RKO (cell line): ENCODE data around the gene SREBF1.
A peak's percentile ranks its signal among the peaks of the same experiment; 100 is the strongest.

Experiments
- DNase-seq: peaks from one replicate; pipeline ENCODE4 v3.0.0-alpha.2; 2016; ENCODE audit warnings: low spot score

Gene SREBF1

DNA sequence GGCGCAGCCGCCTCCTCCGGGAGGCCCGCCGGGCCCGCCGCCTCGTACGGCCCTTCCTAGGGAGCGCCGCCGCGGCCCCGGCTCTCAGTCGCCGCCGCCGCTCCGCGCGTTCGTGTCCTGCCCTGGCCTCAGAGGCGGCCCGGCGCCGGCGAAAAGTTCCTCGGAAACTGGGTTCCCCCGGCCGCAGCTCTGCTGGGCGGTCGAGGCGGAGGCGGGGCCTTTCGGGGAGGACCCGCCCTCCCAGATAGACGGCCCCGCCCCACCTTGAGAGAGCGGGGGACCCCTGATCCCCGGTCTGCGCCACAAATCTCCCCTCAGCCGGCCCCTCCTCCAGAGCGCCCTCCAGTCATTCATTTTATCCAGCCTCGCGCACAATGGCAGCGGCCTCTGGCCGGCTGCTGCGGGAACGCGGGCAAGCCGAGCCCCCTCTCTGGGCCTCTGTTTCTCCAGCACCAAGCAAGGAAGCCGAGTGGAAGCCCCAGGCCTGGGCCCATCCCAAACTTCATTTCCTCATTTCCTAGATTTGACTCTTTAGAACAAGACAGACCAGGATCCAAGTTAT is at the start of gene SREBF1:
TSS of gene SREBF1 (minus strand) at position 169 of the 562 bp plus-strand sequence. CDS start 169 bp downstream, outside the sequence.
- DNase-seq = peak; percentile 82

DNA sequence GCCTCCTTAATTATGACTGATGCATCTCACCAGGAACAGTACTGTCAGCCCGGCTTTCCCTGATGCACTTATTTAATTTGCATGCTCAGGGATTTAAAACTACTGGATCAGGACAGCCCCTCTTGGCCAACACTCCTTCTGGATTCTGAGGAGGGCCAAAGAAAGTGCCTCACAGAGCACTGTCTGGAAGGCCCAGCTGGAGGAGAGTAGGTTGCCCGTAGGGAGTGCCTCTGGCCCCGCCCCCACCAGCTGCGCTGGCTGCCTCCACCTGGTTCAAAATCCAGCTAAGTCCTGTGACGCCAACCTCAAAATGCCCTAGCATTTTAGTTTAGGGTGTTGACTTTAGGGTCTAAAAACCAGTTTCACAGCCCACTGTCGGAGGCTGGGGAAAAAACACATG is 49.4 kb upstream of the SREBF1 start:
- no peak for DNase-seq

DNA sequence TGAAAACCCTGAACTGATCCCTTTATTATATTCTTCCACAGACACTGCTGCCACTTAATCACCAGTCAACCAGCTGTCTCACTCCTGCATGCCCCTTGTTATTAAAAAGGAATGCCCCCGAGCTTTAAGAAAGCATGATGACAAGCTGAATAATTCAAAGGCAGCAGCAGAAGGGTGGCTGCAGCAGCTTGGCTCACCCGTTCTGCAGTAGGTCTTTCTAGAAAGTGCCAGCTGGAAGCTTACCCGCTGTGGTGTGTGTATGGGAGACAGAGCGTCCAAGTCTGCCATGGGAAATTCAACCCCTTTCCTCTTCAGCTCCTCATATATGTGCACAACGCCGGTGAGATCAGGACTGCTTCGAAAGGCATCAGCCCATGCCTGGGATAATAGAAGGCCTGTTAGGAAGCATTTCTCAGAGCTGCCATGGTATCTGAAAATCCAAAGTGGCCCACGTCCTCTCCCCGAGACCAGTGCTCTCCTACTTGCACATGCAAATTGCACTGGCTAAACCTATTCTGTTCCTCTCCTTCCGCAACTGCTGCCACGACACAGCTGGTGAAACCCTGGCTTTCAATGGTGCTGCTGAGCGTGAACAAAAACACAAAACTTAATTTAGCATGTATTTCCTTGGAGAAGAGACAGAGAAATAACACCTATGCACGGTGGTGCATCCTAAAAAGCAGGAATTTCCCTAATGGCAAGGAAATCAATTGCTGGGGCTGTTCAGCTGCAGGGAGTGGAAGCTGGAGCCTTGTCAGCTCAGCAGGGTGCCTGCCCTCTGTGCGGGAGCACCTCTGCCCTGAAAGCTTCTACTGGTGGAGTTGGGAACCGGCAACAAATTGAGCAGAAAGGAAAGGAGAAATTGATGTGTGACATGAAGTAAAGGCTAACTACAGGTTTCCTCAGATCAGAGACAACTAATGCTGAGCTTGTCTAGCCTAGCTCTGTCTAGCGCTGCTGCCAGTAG is 47.9 kb upstream of the SREBF1 start:
- no peak for DNase-seq

DNA sequence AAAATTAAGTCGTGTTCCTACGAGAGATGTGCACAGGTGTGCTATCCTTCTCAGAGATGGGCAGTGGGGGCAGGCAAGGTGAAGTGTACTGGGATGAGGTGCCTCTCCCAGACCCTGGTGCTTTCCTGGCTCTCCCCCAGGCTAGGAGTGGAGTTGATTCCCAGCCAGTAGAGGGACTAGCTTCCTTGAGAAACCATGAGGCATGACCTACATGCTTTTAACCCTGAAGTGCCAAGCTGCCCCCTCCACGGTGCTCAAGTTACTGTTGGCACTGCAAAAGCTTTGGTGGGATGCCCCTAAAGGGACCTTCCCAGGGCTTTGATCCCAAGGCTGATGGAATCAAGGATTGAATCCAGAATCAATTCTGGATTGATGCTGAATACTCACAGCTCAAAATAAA is 47.0 kb upstream of the SREBF1 start:
- DNase-seq = no peak

DNA sequence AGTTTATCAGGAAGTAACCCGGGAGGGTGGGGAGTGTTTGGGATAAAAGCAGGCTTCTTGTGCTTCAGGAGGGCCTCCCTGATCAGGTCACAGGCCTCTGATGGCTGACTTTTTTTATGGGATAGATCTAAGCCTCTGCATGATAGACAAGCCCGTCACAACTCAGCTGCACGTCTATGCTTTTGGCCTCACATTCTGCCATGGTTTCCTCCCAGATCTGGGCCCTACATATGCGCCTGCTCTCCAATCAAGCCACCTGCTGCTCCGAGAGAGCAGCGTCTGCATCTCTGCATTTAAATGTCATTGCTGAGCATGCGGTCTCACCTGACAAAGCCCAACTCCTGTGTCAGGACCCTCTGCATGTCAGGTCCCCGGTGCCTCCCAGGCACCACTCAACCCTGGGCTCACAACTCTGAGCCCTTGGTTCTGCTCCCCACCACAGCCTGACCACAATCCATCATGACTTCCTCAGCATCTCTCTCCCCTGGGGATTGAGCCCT is 45.3 kb upstream of the SREBF1 start:
- no peak for DNase-seq

DNA sequence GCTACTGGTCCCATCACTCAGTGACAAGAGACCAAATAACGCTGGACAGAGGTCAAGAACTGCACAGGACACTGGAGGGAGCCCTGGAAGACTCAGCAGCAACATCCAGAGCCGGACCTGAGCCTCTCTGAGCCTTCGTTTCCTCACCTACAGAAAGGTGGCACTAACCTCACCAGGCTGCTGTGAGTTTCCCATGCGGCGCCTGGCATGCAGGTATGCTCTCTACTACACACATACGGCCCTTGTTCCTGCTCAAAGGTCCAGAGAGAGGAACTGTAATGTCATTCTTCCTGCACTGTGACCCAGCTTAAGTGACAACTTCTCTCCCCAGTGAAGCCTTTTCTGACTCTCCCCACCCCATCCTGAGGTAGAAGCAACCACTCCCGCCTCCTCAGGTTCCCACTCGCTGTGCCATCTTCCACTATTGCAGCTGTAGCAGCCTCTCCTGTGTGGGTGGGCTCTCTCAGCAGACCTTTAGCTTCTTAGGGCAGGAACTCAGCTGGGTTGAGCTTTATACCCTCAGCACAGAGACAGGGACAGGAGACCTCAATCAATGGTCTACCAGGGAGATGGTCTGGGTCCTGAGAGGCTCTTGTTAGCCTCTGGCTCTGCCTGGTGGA is 43.9 kb upstream of the SREBF1 start:
- DNase-seq = no peak

DNA sequence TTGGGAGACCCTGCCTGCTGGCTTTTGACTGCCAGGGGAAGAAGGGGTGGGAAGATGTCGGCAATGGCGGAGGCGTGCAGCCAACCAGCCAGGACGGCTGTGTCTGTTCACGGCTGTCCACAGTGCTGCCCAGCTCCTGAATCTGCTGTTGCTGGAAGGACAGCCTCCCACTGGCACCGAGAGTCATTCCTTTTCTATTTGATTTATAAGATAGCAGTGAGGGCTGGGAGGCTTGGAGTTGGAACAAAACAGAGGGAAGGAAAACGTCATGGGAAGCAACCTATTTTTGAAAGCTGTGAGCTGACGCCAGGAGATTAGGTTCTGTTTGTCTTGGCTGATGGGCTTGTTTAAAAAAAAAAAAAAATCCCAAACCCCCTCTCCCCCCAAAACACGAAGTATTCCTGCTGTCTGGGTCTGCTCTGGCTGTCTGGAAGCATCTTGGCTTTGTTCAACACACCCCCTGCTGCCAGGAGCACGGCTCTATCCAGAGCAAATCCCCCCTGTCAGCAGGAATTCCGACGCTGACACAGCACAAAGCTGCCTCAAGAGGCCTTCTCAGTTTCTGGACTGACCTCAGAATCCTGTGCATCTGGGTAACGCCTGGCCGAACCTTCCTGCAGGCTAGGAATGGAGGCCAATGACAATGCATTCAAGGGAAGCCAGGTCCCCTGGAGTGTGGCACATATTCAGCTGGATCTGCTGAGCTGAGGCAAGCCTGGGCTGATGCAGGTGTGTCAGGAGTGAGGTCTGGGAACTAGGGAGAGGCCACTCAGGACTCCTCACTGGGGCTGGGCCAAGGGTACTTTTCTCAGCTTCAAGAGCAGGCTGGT is 41.0 kb upstream of the SREBF1 start:
- DNase-seq = no peak

DNA sequence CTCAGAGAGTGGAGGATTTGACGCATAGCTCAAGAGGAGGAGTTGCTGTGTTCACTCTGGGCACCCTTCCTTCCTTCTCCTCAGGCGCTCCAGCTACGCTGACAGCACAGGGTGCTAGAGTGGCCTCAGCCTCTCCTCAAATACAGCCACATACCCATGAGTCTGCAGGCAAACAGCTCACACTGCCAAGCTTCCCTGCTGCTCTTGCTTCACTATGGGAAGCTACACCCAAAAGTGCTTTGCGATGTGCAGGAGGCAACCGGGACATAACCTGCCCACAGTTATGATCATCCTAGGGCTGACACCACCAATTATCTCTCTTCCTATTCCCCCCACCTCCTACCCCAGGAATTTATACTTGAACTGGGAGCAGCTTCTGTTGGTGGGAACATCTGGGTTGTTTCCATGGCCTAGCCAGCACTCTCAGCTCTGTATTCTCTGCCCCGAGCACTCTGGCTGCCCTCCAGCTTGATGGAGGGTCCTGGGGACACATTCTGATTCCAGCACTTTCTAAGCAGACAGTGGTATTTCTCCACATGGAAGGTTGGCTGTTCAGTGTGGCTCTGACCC is 40.3 kb upstream of the SREBF1 start:
- no peak for DNase-seq

DNA sequence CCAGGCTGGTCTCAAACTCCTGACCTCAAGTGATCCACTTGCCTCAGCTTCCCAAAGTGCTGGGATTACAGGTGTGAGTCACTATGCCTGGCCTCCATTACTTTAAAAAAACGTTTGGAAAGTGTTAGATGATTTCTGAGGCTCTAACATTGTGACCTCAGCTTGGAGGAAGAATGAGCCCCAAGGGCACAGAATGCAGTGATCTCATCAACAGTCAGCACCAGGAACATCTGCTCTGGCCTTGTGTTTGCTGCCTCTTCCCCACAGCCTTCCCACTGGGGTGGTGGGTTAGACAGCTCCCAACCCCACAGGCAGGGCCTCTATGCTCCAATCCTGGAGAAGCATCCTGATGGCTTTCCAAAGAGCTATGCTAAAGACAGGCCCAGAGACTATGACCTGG is 37.7 kb upstream of the SREBF1 start:
- DNase-seq = peak; percentile 66

DNA sequence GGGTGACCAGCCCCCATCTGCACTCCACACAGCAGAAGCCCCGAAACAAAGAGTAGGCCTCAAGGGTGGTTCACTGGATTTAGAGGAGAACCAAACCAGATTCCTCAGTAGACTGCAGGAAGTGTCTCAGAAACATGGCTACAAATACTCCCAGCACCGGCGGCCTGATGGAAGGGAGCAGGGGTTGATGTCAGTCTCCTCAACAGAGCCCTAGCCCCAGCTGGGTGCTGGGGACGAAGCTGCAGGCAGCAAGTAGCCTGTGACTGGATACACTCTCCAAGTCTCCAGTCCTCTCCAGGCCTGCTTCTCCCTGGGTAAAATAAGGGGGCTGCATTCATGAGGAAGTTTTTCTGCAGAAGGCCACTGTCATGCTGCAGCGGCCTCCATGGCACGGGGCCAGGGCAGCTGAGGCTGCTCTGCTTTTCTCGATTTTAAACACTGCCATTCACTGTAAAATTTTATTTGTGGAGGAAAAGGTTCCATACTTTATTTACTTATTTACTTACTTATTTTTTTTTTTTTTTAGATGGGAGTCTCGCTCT is 36.7 kb upstream of the SREBF1 start:
- no peak for DNase-seq

DNA sequence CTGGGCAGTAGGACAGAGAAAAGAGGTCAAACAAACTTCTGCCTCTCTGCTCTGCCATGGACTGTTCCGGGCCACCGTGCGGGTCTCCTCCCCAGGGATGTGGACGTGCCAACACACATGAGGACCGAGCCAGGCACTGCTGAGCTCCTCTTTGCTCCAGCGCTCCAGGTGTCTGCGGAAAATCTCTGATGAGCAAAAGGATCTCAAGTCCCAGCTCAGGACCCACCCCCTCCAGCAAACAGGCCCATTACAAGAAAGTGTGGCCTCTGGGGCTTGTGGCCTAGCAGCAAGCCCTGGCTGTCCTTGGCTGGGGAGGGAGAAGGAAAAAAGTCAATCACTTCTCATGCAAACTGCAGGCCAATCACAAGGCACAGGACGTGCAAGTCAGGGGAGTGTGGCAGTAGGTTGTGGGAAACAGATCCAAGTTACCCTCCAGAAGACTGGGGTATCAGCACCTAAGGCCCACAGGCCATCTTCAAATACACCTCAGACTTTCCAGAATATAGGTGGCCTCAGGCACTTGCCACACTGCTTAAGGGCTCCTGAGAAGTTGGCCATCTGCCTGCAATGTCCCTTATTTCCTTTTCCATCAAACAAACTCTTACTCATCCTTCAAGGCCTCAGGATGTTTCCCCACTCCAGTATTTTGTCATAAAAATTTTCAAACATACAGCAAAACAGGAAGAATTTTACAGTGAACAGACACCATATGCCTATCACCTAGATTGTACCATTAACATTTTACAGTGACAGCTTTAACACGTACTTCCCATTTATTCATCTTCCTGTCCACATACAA is 36.0 kb upstream of the SREBF1 start:
- DNase-seq = no peak

DNA sequence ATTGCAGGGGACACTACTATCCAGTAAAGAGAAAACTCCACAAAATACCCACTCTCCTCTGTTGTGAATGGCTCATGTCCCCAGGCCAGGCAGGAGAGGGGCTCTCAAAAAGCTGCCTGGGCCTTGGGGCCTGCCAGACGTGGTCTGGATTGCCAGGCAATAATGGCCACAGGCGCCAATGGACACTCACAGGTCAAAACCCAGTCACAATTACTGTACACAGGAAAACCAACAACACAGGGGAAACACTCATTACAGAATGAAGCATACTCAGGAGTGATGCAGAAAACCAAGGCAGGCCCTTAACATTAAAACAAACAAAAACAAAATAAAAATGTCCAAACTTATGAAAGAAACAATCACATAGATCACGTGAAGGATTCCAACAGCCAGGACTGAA is 35.1 kb upstream of the SREBF1 start:
- no peak for DNase-seq

DNA sequence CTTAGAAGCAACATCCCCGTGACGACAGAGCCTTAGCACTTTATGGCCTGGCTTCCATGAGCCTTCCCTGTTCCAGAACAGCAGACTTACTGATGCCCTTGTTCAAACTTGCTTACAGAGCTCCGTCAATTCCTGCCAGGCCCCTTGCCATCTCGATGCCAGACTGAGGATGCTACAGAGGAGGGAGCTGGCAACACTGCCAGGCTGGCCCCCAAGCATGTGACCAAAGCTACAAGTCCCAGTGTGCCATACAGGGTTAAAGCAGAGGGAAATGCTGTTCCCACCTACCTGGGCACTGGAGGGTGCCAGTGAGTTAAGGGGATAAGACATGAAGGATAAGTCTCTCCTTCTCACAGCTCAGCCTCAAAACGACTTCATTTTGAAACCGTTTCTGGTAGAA is 33.5 kb upstream of the SREBF1 start:
- no peak for DNase-seq

DNA sequence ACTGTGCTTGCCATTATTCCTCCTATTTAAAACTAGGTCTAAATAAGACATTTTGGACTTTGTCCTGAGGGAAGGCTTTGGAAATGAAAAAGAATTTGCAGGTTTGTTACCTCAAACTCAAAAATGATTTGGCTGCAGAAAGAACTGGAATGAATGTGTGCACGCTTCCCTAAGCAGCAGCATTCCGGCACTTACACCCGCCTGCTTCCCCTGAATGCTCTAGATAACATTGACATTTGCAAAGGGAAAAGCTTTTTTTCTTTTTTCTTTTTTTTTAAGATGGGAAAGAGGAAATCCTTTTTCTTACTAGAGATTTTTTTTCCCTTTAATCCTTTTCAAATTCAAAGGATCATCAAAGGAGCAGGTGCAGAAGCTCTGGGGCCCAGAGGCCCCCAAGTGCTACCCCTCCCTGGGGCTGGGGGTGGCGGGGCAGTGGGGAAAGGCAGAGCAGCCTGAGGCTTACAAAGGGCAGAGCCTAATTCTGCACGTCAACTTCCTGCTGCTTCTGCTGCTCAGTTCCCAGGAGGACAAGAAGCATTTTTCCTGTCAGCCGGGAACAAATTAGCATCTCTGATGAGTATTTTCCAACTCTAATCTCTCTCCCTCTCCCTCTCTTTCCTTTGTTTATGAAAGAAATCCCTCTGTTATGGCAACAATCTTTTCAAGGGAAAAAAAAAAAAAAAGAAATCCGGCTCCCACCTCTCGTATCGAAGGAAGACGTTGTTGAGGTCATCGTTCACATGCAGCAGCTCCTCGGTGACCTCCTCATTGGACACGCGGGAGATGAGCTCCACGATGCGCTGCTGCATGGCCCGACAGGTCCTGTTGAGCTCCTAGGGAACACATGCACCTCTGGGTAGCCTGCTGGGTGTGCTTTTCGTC is 32.1 kb upstream of the SREBF1 start:
- no peak for DNase-seq

DNA sequence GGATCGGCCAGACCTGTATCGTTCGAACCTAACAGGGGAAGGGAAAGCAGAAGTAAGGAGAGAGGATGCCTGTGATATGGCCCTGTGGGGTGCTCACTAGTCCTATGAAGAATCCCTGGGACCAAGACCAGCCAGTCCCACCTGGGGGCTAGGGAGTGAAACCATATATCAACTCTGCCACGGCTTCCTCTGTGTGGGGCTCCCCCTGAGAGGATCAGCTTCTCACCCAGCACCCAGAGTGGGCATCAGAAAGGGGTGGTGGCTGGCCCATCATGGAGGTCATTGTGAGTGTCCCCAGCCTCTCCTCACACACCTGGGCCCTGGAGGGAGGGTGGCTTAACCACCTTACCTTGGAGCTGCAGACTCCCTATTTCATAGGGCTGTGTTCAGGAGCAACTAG is 30.1 kb upstream of the SREBF1 start:
- DNase-seq = no peak

DNA sequence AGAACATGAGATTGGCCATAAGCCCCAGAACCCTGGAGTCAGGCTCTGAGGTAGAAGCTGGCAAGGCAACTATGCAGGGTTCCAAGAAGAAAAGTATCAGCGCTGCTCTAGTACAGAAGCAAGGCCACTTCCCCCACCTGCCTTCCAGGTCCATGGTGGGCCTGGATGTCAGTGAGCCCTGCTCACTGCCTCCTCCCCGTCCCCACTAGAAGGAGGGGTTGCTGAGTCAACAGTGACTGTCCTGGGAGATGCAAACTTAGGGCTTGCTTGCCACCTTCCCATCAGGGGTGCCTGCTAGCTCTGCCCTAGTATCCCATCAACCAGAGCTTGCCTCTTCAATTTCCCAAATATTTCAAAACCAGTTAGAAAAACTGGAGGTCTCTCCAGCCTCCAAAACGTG is 29.6 kb upstream of the SREBF1 start:
- DNase-seq = no peak

DNA sequence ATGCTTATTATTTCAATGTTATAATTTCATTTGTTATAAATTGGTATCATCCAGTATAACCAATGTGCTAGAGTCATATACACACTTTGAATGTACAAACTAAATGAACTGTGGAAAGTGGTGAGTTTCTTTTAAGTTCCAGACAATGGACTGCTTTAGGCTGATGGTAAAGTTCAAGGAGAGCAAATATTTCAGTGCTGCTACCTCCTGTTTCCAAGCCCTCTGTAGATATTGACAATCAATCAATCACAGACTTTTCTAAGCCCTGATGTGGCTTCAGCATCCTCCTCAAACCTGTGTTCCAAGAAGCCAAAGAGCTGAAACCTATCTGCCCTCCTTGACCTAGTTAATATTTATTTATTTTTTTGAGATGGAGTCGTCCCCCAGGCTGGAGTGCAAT is 28.2 kb upstream of the SREBF1 start:
- DNase-seq = no peak

DNA sequence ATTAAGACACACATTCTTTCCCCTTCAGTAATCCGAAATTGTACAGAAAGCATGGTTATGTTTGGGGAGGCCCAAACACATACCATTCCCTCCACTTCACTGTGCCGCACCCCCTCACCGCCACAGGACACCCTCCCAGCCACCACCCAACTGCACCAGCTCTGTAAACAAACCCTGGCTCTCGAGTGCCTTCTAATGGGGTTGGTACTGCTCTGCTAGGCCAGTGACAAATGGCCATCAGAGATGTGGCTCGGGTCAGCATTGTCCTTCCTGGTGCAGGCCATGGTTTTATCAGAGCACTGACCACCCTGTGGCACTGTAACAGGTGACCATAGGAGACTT is 24.0 kb upstream of the SREBF1 start:
- DNase-seq = no peak

DNA sequence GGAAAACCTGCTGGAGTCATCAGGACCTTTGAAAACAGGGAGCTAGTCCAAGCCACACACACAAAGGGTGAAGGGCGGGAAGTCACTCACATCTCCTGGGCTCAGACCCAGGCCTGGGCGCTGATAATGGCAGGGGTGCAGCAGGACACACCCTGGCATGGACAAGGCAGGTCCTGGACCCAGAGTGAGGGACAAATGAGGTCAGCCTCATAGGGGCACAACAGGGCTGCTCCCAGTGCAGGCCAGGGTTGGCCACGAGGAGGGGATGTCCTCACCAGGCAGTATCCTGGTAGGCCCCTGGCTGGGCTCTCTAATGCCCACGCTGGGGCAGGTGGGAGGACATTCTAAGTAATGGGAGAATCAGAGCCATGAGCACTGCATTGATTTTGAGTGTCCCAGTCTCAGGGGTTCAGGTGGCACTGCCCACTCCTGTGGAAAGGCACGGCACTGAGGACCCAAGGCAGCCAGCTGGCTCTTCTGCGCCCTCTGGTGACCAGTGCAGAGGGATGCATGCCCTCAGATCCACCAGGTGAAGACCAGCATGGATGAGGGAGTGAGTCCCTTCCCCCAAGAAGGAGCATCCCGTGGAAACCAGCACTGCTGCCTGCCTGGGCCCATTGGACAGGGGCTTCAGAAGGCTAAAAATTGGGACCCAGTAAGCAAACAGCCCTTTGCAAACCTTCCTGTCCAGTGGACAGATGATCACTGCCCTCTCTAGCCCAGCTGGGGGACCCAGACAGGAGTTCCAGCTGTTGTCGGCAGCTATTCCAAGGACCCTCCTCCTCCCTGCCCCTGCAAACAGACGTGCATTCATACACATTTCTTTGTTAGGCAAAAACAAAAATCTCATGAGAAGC is 23.4 kb upstream of the SREBF1 start:
- DNase-seq = peak; percentile 53
